ENCODE data around the gene PIR. TPM values are rescaled to one million over a fixed set of nuclear protein-coding genes. Genes with fewer than 3 reads are reported as not detected.

PIR gene
- total and polyA plus RNA-seq, 9 of the 15 experiments (the other 6 are each of a cell fraction or from before 2014, with no cell fraction given): 7.5 to 29.8 (median 11.5) TPM

GRCh38 chrX:15335135-15336022 is 157.8 kb downstream of the PIR start, which contains the start of gene PIGA (continued):
- TF ChIP-seq, protein P1, sequence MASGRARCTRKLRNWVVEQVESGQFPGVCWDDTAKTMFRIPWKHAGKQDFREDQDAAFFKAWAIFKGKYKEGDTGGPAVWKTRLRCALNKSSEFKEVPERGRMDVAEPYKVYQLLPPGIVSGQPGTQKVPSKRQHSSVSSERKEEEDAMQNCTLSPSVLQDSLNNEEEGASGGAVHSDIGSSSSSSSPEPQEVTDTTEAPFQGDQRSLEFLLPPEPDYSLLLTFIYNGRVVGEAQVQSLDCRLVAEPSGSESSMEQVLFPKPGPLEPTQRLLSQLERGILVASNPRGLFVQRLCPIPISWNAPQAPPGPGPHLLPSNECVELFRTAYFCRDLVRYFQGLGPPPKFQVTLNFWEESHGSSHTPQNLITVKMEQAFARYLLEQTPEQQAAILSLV (tag; IDR thresholded peaks at IDR 0.05): no peak
- TF ChIP-seq KDM1A (IDR thresholded peaks at IDR 0.05): no peak
- peak; percentile 47; the same call in 1 of the 2 replicates for TF ChIP-seq POLR2H (tag; IDR thresholded peaks at IDR 0.05; ENCODE audit: low read depth)
- TF ChIP-seq ZKSCAN1 (IDR thresholded peaks at IDR 0.05; ENCODE audit: low read depth, low read length): no peak
- TF ChIP-seq ZNF707 (CRISPR knock-in tag; conservative IDR thresholded peaks at IDR 0.05): no peak
- TF ChIP-seq, protein P2, sequence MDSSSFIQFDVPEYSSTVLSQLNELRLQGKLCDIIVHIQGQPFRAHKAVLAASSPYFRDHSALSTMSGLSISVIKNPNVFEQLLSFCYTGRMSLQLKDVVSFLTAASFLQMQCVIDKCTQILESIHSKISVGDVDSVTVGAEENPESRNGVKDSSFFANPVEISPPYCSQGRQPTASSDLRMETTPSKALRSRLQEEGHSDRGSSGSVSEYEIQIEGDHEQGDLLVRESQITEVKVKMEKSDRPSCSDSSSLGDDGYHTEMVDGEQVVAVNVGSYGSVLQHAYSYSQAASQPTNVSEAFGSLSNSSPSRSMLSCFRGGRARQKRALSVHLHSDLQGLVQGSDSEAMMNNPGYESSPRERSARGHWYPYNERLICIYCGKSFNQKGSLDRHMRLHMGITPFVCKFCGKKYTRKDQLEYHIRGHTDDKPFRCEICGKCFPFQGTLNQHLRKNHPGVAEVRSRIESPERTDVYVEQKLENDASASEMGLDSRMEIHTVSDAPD (CRISPR knock-in tag; IDR thresholded peaks at IDR 0.05): no peak
- peak; percentile 63; the same call in 1 of the 2 replicates for TF ChIP-seq PML (IDR thresholded peaks at IDR 0.05; ENCODE audit: low read length)
- TF ChIP-seq ZNF778 (CRISPR knock-in tag; IDR thresholded peaks at IDR 0.05): no peak
- TF ChIP-seq HNRNPK (IDR thresholded peaks at IDR 0.05; ENCODE audit: low read depth, low read length, poor library complexity, severe bottlenecking): no peak
- no peak for TF ChIP-seq LEF1 (IDR thresholded peaks at IDR 0.05)
- TF ChIP-seq RHOXF2B (CRISPR knock-in tag; conservative IDR thresholded peaks at IDR 0.05): no peak
- TF ChIP-seq TAF1 (IDR thresholded peaks at IDR 0.05; ENCODE audit: control insufficient read depth, extremely low read depth, insufficient read depth, low read length, severe bottlenecking): peak; percentile 72
- no peak for TF ChIP-seq COPS2 (conservative IDR thresholded peaks at IDR 0.05)
- no peak for TF ChIP-seq ZNF12 (CRISPR knock-in tag; IDR thresholded peaks at IDR 0.05)
- no peak for TF ChIP-seq PCBP2 (IDR thresholded peaks at IDR 0.05; ENCODE audit: low read depth, low read length, poor library complexity, severe bottlenecking)
- peak; percentile 20; the same call in 1 of the 2 replicates for TF ChIP-seq AFF4 (CRISPR knock-in tag; IDR thresholded peaks at IDR 0.05)
- no peak for TF ChIP-seq ZBED1 (IDR thresholded peaks at IDR 0.05)
- TF ChIP-seq HOMEZ (CRISPR knock-in tag; IDR thresholded peaks at IDR 0.05): no peak
- TF ChIP-seq PHF8 (IDR thresholded peaks at IDR 0.05; ENCODE audit: borderline replicate concordance, low read length): peak; percentile 84; the same call in 1 of the 2 replicates
